Left renal cortex interstitium (tissue), 4 donors: ENCODE data around the gene PCDHB3. TPM values are rescaled to one million over a fixed set of nuclear protein-coding genes. Genes with fewer than 3 reads are reported as not detected.
"Not testable (repeated sequence)": the region's sequence is repeated elsewhere in the genome, so short reads cannot be mapped to it uniquely, and the experiment has no call there.

Experiments used
- DNase-seq, 4 donors: peaks; one replicate each; pipeline ENCODE4 v3.0.0-alpha.2; 2013; ENCODE audit warnings: low read depth in 4 of 4, low spot score in 2 of 4, missing footprints in 1 of 4
- polyA plus RNA-seq, 4 donors: library from polyadenylated mRNA; unstranded; fragments of 120-200 nt; gene quantifications; one replicate each; pipeline ENCODE4 v1.2.1, GENCODE V29; 2013; ENCODE audit not compliant: insufficient read length in 4 of 4

Gene PCDHB3
- polyA plus RNA-seq, 4 donors = 3.0 to 4.7 (median 3.5) TPM

- DNase-seq = no peak
Observed at GRCh38 chr5:141135030-141135717, 34.9 kb downstream of the PCDHB3 start, which contains the start of gene PCDHB5. Gene PCDHB5 (plus strand): TSS chr5:141135206. CDS start chr5:141135435, 229 bp downstream.

GRCh38 chr5:141135718-141136266, 35.5 kb downstream of the PCDHB3 start:
- no peak for DNase-seq

DNA sequence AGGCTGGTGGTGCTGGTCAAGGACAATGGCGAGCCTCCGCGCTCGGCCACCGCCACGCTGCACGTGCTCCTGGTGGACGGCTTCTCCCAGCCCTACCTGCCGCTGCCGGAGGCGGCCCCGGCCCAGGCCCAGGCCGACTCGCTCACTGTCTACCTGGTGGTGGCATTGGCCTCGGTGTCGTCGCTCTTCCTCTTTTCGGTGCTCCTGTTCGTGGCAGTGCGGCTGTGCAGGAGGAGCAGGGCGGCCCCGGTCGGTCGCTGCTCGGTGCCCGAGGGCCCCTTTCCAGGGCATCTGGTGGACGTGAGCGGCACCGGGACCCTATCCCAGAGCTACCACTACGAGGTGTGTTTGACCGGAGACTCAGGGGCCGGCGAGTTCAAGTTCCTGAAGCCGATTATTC, 37.1 kb downstream of the PCDHB3 start:
- not testable (repeated sequence) for DNase-seq

- DNase-seq = no peak
Observed at GRCh38 chr5:141149812-141150211, 49.5 kb downstream of the PCDHB3 start, which contains the start of gene PCDHB6. Gene PCDHB6 (plus strand): TSS chr5:141150057. CDS start chr5:141150258, 201 bp downstream.

DNA sequence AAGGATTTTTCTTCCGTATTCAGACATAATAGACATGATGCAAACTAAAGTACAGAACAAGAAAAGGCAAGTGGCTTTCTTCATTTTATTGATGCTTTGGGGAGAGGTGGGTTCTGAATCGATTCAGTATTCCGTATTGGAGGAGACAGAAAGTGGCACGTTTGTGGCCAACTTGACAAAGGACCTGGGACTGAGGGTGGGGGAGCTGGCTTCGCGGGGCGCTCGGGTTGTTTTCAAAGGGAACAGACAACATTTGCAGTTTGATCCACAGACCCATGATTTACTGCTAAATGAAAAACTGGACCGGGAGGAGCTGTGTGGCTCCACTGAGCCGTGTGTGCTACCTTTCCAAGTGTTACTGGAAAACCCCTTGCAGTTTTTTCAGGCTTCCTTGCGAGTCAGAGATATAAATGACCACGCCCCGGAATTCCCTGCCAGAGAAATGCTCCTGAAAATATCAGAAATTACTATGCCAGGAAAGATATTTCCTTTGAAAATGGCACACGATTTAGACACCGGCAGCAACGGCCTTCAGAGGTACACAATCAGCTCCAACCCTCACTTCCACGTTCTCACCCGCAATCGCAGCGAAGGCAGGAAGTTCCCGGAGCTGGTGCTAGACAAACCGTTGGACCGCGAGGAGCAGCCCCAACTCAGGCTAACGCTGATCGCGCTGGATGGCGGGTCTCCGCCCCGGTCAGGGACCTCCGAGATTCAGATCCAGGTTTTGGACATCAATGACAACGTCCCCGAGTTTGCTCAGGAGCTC, 50.1 kb downstream of the PCDHB3 start:
- DNase-seq = no peak

DNA sequence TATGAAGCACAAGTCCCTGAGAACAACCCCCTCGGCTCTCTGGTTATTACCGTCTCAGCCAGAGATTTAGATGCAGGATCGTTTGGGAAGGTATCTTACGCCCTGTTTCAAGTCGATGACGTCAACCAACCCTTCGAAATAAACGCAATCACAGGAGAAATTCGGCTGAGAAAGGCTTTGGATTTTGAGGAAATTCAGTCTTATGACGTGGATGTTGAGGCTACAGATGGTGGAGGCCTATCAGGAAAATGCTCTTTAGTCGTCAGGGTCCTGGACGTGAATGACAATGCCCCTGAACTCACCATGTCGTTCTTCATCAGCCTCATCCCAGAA, 50.7 kb downstream of the PCDHB3 start:
- no peak for DNase-seq

DNA sequence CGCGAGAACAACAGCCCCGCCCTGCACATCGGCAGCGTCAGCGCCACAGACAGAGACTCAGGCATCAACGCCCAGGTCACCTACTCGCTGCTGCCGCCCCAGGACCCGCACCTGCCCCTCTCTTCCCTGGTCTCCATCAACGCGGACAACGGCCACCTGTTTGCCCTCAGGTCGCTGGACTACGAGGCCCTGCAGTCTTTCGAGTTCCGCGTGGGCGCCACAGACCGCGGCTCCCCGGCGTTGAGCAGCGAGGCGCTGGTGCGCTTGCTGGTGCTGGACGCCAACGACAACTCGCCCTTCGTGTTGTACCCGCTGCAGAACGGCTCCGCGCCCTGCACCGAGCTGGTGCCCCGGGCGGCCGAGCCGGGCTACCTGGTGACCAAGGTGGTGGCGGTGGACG, 51.4 kb downstream of the PCDHB3 start:
- DNase-seq = not testable (repeated sequence)

DNA sequence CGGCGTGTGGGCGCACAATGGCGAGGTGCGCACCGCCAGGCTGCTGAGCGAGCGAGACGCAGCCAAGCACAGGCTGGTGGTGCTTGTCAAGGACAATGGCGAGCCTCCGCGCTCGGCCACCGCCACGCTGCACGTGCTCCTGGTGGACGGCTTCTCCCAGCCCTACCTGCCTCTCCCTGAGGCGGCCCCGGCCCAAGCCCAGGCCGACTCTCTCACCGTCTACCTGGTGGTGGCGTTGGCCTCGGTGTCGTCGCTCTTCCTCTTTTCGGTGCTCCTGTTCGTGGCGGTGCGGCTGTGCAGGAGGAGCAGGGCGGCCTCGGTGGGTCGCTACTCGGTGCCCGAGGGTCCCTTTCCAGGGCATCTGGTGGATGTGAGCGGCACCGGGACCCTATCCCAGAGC, 51.8 kb downstream of the PCDHB3 start:
- not testable (repeated sequence) for DNase-seq

Other genes with a start within 250 kb of the PCDHB3 start
- gene PCDHA10, start 244.6 kb upstream of the PCDHB3 start, polyA plus RNA-seq = 1 to 10 TPM in 1 of 4 donors, under 1 TPM in 3; 0.13 to 1.1 (median 0.75) TPM
- gene PCDHA11, start 231.5 kb upstream of the PCDHB3 start, polyA plus RNA-seq = under 1 TPM; 0.21 to 0.54 (median 0.36) TPM
- gene PCDHA12, start 225.2 kb upstream of the PCDHB3 start, polyA plus RNA-seq = under 1 TPM in 3 of 4 donors, not detected in 1; 0.07 to 0.14 (median 0.11) TPM
- gene PCDHA13, start 218.3 kb upstream of the PCDHB3 start, polyA plus RNA-seq = under 1 TPM in 3 of 4 donors, not detected in 1; 0.03 to 0.07 (median 0.05) TPM
- gene PCDHAC1, start 174.2 kb upstream of the PCDHB3 start, polyA plus RNA-seq = under 1 TPM; 0.03 to 0.17 (median 0.08) TPM
- gene PCDHAC2, start 134.0 kb upstream of the PCDHB3 start, polyA plus RNA-seq = under 1 TPM; 0.49 to 0.69 (median 0.62) TPM
- gene PCDHB1, start 49.1 kb upstream of the PCDHB3 start, polyA plus RNA-seq = under 1 TPM; 0.08 to 0.10 (median 0.09) TPM
- gene PCDHB2, start 5.9 kb upstream of the PCDHB3 start, polyA plus RNA-seq = 1 to 10 TPM; 3.9 to 8.5 (median 6.3) TPM
- 1 to 10 TPM; 1.3 to 2.0 (median 2.0) TPM for gene PCDHB4, start 21.3 kb downstream of the PCDHB3 start, polyA plus RNA-seq
- 10 to 100 TPM in 1 of 4 donors, 1 to 10 TPM in 3; 5.2 to 10.2 (median 7.8) TPM for gene PCDHB5, start 34.7 kb downstream of the PCDHB3 start, polyA plus RNA-seq
- gene PCDHB6, start 49.6 kb downstream of the PCDHB3 start, polyA plus RNA-seq = 1 to 10 TPM; 2.6 to 4.1 (median 3.2) TPM
- 1 to 10 TPM; 4.5 to 7.1 (median 5.0) TPM for gene PCDHB7, start 72.2 kb downstream of the PCDHB3 start, polyA plus RNA-seq
- 1 to 10 TPM; 1.5 to 4.5 (median 2.8) TPM for gene PCDHB8, start 77.3 kb downstream of the PCDHB3 start, polyA plus RNA-seq
- 1 to 10 TPM; 4.4 to 8.8 (median 7.3) TPM for gene PCDHB16, start 81.9 kb downstream of the PCDHB3 start, polyA plus RNA-seq
- gene PCDHB9, start 86.7 kb downstream of the PCDHB3 start, polyA plus RNA-seq = 1 to 10 TPM; 3.5 to 4.4 (median 4.1) TPM
- gene PCDHB10, start 91.9 kb downstream of the PCDHB3 start, polyA plus RNA-seq = 1 to 10 TPM; 5.5 to 9.8 (median 6.6) TPM
- 1 to 10 TPM; 4.9 to 6.0 (median 5.6) TPM for gene PCDHB11, start 99.2 kb downstream of the PCDHB3 start, polyA plus RNA-seq
- gene PCDHB12, start 108.2 kb downstream of the PCDHB3 start, polyA plus RNA-seq = 1 to 10 TPM; 4.7 to 6.3 (median 5.5) TPM
- gene PCDHB13, start 113.4 kb downstream of the PCDHB3 start, polyA plus RNA-seq = 1 to 10 TPM; 5.0 to 7.6 (median 5.4) TPM
- 10 to 100 TPM in 2 of 4 donors, 1 to 10 TPM in 2; 8.8 to 10.2 (median 9.8) TPM for gene PCDHB14, start 122.9 kb downstream of the PCDHB3 start, polyA plus RNA-seq
- 10 to 100 TPM; 11.1 to 16.0 (median 15.0) TPM for gene PCDHB15, start 144.9 kb downstream of the PCDHB3 start, polyA plus RNA-seq
- under 1 TPM in 1 of 4 donors, not detected in 3; 0.14 TPM for gene SLC25A2, start 203.6 kb downstream of the PCDHB3 start, polyA plus RNA-seq
- gene TAF7, start 220.3 kb downstream of the PCDHB3 start, polyA plus RNA-seq = 100 to 1,000 TPM; 135 to 190 (median 151) TPM
- 1 to 10 TPM in 3 of 4 donors, under 1 TPM in 1; 0.93 to 1.0 (median 1.0) TPM for gene PCDHGA1, start 230.0 kb downstream of the PCDHB3 start, polyA plus RNA-seq
- gene PCDHGA2, start 238.3 kb downstream of the PCDHB3 start, polyA plus RNA-seq = 1 to 10 TPM; 4.8 to 8.4 (median 7.6) TPM
- gene PCDHGA3, start 243.4 kb downstream of the PCDHB3 start, polyA plus RNA-seq = 1 to 10 TPM; 1.6 to 4.1 (median 3.0) TPM
- gene PCDHGB1, start 249.6 kb downstream of the PCDHB3 start, polyA plus RNA-seq = 1 to 10 TPM; 1.6 to 2.2 (median 1.8) TPM